HepG2 (cell line): ENCODE data around the gene BSND. TPM values are rescaled to one million over a fixed set of nuclear protein-coding genes. Genes with fewer than 3 reads are reported as not detected.

Experiments
- BCL6 ChIP-seq: IDR thresholded peaks from 2 replicates; pipeline ENCODE4 v1.6.1; 2016; ENCODE audit warnings: missing genetic modification reagents, missing compliant biosample characterization
- DRAP1 ChIP-seq: IDR thresholded peaks from 2 replicates; pipeline ENCODE4 v1.6.1; 2016; ENCODE audit warnings: missing genetic modification reagents, missing compliant biosample characterization
- E2F5 ChIP-seq: sonication (generic); formaldehyde crosslinking; conservative IDR thresholded peaks from 2 replicates; pipeline ENCODE4 v1.4.0; 2020; ENCODE audit warnings: missing genetic modification reagents
- HNF4A ChIP-seq: sonication (generic); formaldehyde crosslinking; IDR thresholded peaks from 2 replicates; pipeline ENCODE4 v1.4.0; 2020; ENCODE audit warnings: missing genetic modification reagents
- HNF4G ChIP-seq, 2 experiments: sonication (generic) in 1 of 2; formaldehyde crosslinking in 1 of 2; IDR thresholded peaks; 2 replicates each; pipeline versions ENCODE4 v1.4.0 to v1.6.1; 2011 to 2020; ENCODE audit warnings: borderline replicate concordance in 2 of 2, low read depth in 2 of 2, mild to moderate bottlenecking in 2 of 2, low read length in 1 of 2, missing genetic modification reagents in 1 of 2, moderate library complexity in 1 of 2
- HOMEZ ChIP-seq: IDR thresholded peaks from 2 replicates; pipeline ENCODE4 v1.6.1; 2016; ENCODE audit warnings: low read depth
- HOXA3 ChIP-seq: sonication (generic); formaldehyde crosslinking; IDR thresholded peaks from 2 replicates; pipeline ENCODE4 v1.5.0; 2020; ENCODE audit warnings: missing genetic modification reagents
- KDM2A ChIP-seq: sonication (generic); formaldehyde crosslinking; IDR thresholded peaks from 2 replicates; pipeline ENCODE4 v1.4.0; 2020; ENCODE audit warnings: low read depth, missing genetic modification reagents, borderline replicate concordance
- KDM6A ChIP-seq: IDR thresholded peaks from 2 replicates; pipeline ENCODE4 v1.6.1; 2016; ENCODE audit warnings: low read depth
- MAZ ChIP-seq, 2 experiments: sonication (generic) in 1 of 2; formaldehyde crosslinking in 1 of 2; IDR thresholded peaks; 2 replicates each; pipeline versions ENCODE4 v1.5.0 to v1.6.1; 2012 to 2020; ENCODE audit warnings: low read depth in 2 of 2, mild to moderate bottlenecking in 2 of 2, borderline replicate concordance in 1 of 2, improper control_type of control experiment in 1 of 2, low read length in 1 of 2, missing genetic modification reagents in 1 of 2, moderate library complexity in 1 of 2
- MEIS2 ChIP-seq: sonication (generic); formaldehyde crosslinking; IDR thresholded peaks from 2 replicates; pipeline ENCODE4 v1.9.0; 2021; ENCODE audit warnings: mild to moderate bottlenecking, missing genetic modification reagents
- ONECUT2 ChIP-seq: sonication (generic); formaldehyde crosslinking; IDR thresholded peaks from 2 replicates; pipeline ENCODE4 v1.4.0; 2020; ENCODE audit warnings: missing genetic modification reagents
- PPARG ChIP-seq: conservative IDR thresholded peaks from 2 replicates; pipeline ENCODE4 v1.6.1; 2016; ENCODE audit warnings: missing biosample characterization, missing genetic modification reagents
- SAP130 ChIP-seq: IDR thresholded peaks from 2 replicates; pipeline ENCODE4 v1.6.1; 2016; ENCODE audit warnings: low read depth
- STAG1 ChIP-seq: sonication (generic); formaldehyde crosslinking; IDR thresholded peaks from 2 replicates; pipeline ENCODE4 v1.4.0; 2020; ENCODE audit warnings: missing genetic modification reagents
- TEAD3 ChIP-seq: optimal IDR thresholded peaks from 2 replicates; pipeline ENCODE3; 2016; ENCODE audit warnings: borderline replicate concordance
- ZNF264 ChIP-seq: sonication (generic); formaldehyde crosslinking; IDR thresholded peaks from 2 replicates; pipeline ENCODE4 v1.4.0; 2020; ENCODE audit warnings: missing genetic modification reagents
- ZNF317 ChIP-seq: sonication (generic); formaldehyde crosslinking; IDR thresholded peaks from 2 replicates; pipeline ENCODE4 v1.5.0; 2020; ENCODE audit warnings: mild to moderate bottlenecking, missing genetic modification reagents
- ZNF510 ChIP-seq: sonication (generic); formaldehyde crosslinking; IDR thresholded peaks from 2 replicates; pipeline ENCODE4 v1.4.0; 2020; ENCODE audit warnings: low read depth, mild to moderate bottlenecking, missing genetic modification reagents
- ZNF574 ChIP-seq: sonication (generic); formaldehyde crosslinking; IDR thresholded peaks from 2 replicates; pipeline ENCODE4 v1.4.0; 2020; ENCODE audit warnings: missing genetic modification reagents
- ZNF614 ChIP-seq: IDR thresholded peaks from 2 replicates; pipeline ENCODE4 v1.6.1; 2018; ENCODE audit warnings: missing biosample characterization, missing genetic modification reagents, inconsistent platforms, borderline replicate concordance
- ZNF816 ChIP-seq: sonication (generic); formaldehyde crosslinking; IDR thresholded peaks from 2 replicates; pipeline ENCODE4 v1.8.0; 2022; ENCODE audit warnings: missing genetic modification reagents, mild to moderate bottlenecking, borderline replicate concordance
- polyA plus RNA-seq, 8 experiments: library from polyadenylated mRNA; depleted of rRNA in 3 of 8; stranded (reverse) in 7 of 8; unstranded in 1 of 8; fragments of >200 nt; fragmentation: Illumina TruSeq in 4 of 8; extraction: Trizol in 4 of 8; gene quantifications; 2 replicates each; pipeline versions ENCODE4 v1.2.1 to v1.2.3, GENCODE V29; 2011 to 2016; ENCODE audit warnings: low read depth in 4 of 8, missing spikeins in 1 of 8, mixed read lengths in 1 of 8; ENCODE audit not compliant: insufficient read depth in 1 of 8
- total RNA-seq, 5 experiments: library from RNA; depleted of rRNA; stranded (reverse); fragments of >200 nt; fragmentation: Illumina TruSeq; extraction: Trizol; gene quantifications; 2 replicates each; pipeline ENCODE4 v1.2.3, GENCODE V29; 2016; ENCODE audit warnings: low read depth in 1 of 5
- TF ChIP-seq, protein P1 (sequence below): sonication (generic); formaldehyde crosslinking; IDR thresholded peaks from 2 replicates; pipeline ENCODE4 v1.8.0; 2022; ENCODE audit warnings: mild to moderate bottlenecking, missing genetic modification reagents

Gene BSND
- total and polyA plus RNA-seq, 2 of the 13 experiments (the other 11 are each of a cell fraction or from before 2014, with no cell fraction given): not detected

GRCh38 chr1:55038552-55038838, 39.8 kb downstream of the BSND start (continued):
- TF ChIP-seq ONECUT2 (0 out of 2 replicates have a peak, but pooled peaks have one; percentile 20), KDM2A (0 out of 2 replicates have a peak, but pooled peaks have one; percentile 17), PPARG (peak; percentile 21; the same call in 1 of the 2 replicates), HOXA3 (CRISPR knock-in tag) (peak; percentile 54), E2F5 (no peak), MEIS2 (0 out of 2 replicates have a peak, but pooled peaks have one; percentile 46), TEAD3 (CRISPR knock-in tag) (peak; percentile 8), BCL6 (peak; percentile 26; the same call in 1 of the 2 replicates), SAP130 (CRISPR knock-in tag) (peak; percentile 40; the same call in 1 of the 2 replicates), ZNF574 (0 out of 2 replicates have a peak, but pooled peaks have one; percentile 16), DRAP1 (CRISPR knock-in tag) (peak; percentile 26; the same call in 1 of the 2 replicates), ZNF510 (CRISPR knock-in tag) (no peak), HNF4A (CRISPR knock-in tag) (peak; percentile 81), ZNF614 (CRISPR knock-in tag) (peak; percentile 24; the same call in 1 of the 2 replicates), ZNF816 (CRISPR knock-in tag) (0 out of 2 replicates have a peak, but pooled peaks have one; percentile 4), HOMEZ (CRISPR knock-in tag) (peak; percentile 54; the same call in 1 of the 2 replicates), STAG1 (peak; percentile 10; the same call in 1 of the 2 replicates), ZNF317 (CRISPR knock-in tag) (peak; percentile 61; the same call in 1 of the 2 replicates), MAZ (IDR thresholded peaks at IDR 0.05; ENCODE audit: borderline replicate concordance, low read depth, low read length) (no peak), MAZ (CRISPR knock-in tag; IDR thresholded peaks at IDR 0.05; ENCODE audit: low read depth) (0 out of 2 replicates have a peak, but pooled peaks have one; percentile 13), KDM6A (CRISPR knock-in tag) (0 out of 2 replicates have a peak, but pooled peaks have one; percentile 12), HNF4G (IDR thresholded peaks at IDR 0.05; ENCODE audit: borderline replicate concordance, low read depth, low read length) (peak; percentile 59), HNF4G (CRISPR knock-in tag; IDR thresholded peaks at IDR 0.05; ENCODE audit: borderline replicate concordance, low read depth) (no peak), ZNF264 (0 out of 2 replicates have a peak, but pooled peaks have one; percentile 25)
- TF ChIP-seq, protein P1, sequence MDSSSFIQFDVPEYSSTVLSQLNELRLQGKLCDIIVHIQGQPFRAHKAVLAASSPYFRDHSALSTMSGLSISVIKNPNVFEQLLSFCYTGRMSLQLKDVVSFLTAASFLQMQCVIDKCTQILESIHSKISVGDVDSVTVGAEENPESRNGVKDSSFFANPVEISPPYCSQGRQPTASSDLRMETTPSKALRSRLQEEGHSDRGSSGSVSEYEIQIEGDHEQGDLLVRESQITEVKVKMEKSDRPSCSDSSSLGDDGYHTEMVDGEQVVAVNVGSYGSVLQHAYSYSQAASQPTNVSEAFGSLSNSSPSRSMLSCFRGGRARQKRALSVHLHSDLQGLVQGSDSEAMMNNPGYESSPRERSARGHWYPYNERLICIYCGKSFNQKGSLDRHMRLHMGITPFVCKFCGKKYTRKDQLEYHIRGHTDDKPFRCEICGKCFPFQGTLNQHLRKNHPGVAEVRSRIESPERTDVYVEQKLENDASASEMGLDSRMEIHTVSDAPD (CRISPR knock-in tag): 0 out of 2 replicates have a peak, but pooled peaks have one; percentile 39
